ENCODE data around the gene RALGPS1. TPM values are rescaled to one million over a fixed set of nuclear protein-coding genes. Genes with fewer than 3 reads are reported as not detected.

RALGPS1 gene
- total RNA-seq, 1 experiment from 2014 or later, result 18.6 TPM

GRCh38 chr9:127005770-127006314, 91.3 kb downstream of the RALGPS1 start:
- DNase-seq, result no peak
- no CpG with 5 or more reads among the region's 5 CpGs for WGBS (ENCODE audit: extremely low coverage, insufficient read length, low lambda C conversion rate)

More at GRCh38 chr9:127005770-127006314, 91.3 kb downstream of the RALGPS1 start:
- Histone ChIP-seq H4K91ac (ENCODE audit: insufficient read length, low read depth, low read length) (no peak overlapping the region), H3K9ac (ENCODE audit: extremely low read depth, insufficient read length, low read length) (no peak overlapping the region), H2BK15ac (ENCODE audit: low read depth, low read length) (no peak overlapping the region), H3K9me3 (ENCODE audit: control insufficient read depth, low read depth, low read length) (no peaks in the 10 kb centered on the region), H4K5ac (ENCODE audit: insufficient read length, low read depth, low read length) (no peak overlapping the region), H3K56ac (ENCODE audit: insufficient read length, low read depth, low read length) (no peak overlapping the region), H3K4me1 (ENCODE audit: insufficient read depth, low read length) (no peaks in the 10 kb centered on the region), H3K79me1 (ENCODE audit: insufficient read depth, low read depth, low read length, poor library complexity, severe bottlenecking) (no peaks in the 10 kb centered on the region), H4K20me1 (ENCODE audit: control insufficient read depth, insufficient read depth, insufficient read length) (no peaks in the 10 kb centered on the region), H3K14ac (ENCODE audit: insufficient read depth, low read length) (no peak overlapping the region), H2BK20ac (ENCODE audit: low read depth, low read length, poor library complexity, severe bottlenecking) (no peak overlapping the region), H2BK5ac (ENCODE audit: insufficient read length, low read length) (no peak overlapping the region), H3K18ac (ENCODE audit: insufficient read length, low read depth, low read length) (no peak overlapping the region), H3K4ac (ENCODE audit: low read depth, low read length) (no peak overlapping the region), H3T11ph (ENCODE audit: low read length) (no peak overlapping the region), H2AK5ac (ENCODE audit: insufficient read length, low read length) (no peak overlapping the region), H3K27ac (ENCODE audit: insufficient read length, low read depth, low read length) (no peak overlapping the region), H3K23me2 (ENCODE audit: insufficient read length, low read depth, low read length, poor library complexity, severe bottlenecking) (no peaks in the 10 kb centered on the region), H3K79me2 (ENCODE audit: insufficient read depth, low read length) (no peaks in the 10 kb centered on the region), H2BK120ac (ENCODE audit: low read depth, low read length, poor library complexity, severe bottlenecking) (no peak overlapping the region), H2AFZ (ENCODE audit: low read length) (no peak overlapping the region), H3K23ac (ENCODE audit: insufficient read length, low read depth, low read length) (no peak overlapping the region), H4K8ac (replicated peaks; ENCODE audit: insufficient read length, low read depth, low read length) (no peak overlapping the region), H2BK12ac (ENCODE audit: insufficient read length, low read depth, low read length) (no peak overlapping the region), H3K27me3 (ENCODE audit: insufficient read depth, low read length) (no peaks in the 10 kb centered on the region), H3K4me2 (ENCODE audit: insufficient read depth, insufficient read length, low read length) (no peak overlapping the region)
- Mint-ChIP-seq H3K9me3 (no peaks in the 10 kb centered on the region), H3K27me3 (ENCODE audit: low read depth) (no peaks in the 10 kb centered on the region; the same call in 1 of the 2 replicates), H3K4me3 (no peak overlapping the region), H3K4me1 (no peaks in the 10 kb centered on the region; a peak in 1 of 4 replicates), H3K36me3 (ENCODE audit: insufficient read depth in 1 of 3, low read depth in 3 of 3) (no peaks in the 10 kb centered on the region), H3K27ac (no peak overlapping the region)
- no peak for TF ChIP-seq CTCF (conservative IDR thresholded peaks at IDR 0.05)

Data from H9 (cell line).